HCT116 (cell line): Measurements from ENCODE around the gene MIR17HG. TPM values are rescaled to one million over a fixed set of nuclear protein-coding genes. Genes with fewer than 3 reads are reported as not detected.
A peak's percentile ranks its signal among the peaks of the same experiment; 100 is the strongest.

ENCODE experiments used
- ATAC-seq: fragments of 200-7000 bp; cut with Tn5 transposase; 2 replicates; pipeline ENCODE4 v1.9.1; 2020; ENCODE audit warnings: mild to moderate bottlenecking, moderate library complexity
- BruUV-seq: library from RNA; stranded (reverse); fragments of 400-500 nt; replicated peaks from 2 replicates; lab custom pipeline; 2021; lab: Mats Ljungman, UMichigan
- CTCF ChIA-PET: fragments of 300-600 bp; sonication (Branson Sonifier 250); formaldehyde crosslinking; loops from one replicate; lab custom pipeline; 2021; ENCODE audit warnings: antibody characterized with exemption; lab: Charles Lee
- POLR2A ChIA-PET: fragments of 300-600, 350-600 bp; sonication (Branson Sonifier 250); formaldehyde crosslinking; loops from one replicate; lab custom pipeline; 2021; ENCODE audit warnings: antibody characterized with exemption; lab: Charles Lee
- RAD21 ChIA-PET, 2 experiments: fragments of 300-600 bp; sonication (Branson Sonifier 250); formaldehyde crosslinking; loops; one replicate each; lab custom pipeline; 2023; ENCODE audit warnings: low total read pairs in 2 of 2; ENCODE audit not compliant: uncharacterized antibody in 2 of 2, unreplicated experiment in 2 of 2, low non-redundant PET in 1 of 2; lab: Charles Lee
- DNase-seq: peaks from one replicate; pipeline ENCODE4 v3.0.0-alpha.2; 2010; ENCODE audit warnings: low read depth, low spot score
- H2AFZ ChIP-seq: fragments of 200-600 bp; shearing (Covaris generic), sonication (generic); 2 replicates; pipeline ENCODE4 v1.6.1; 2017; ENCODE audit warnings: low read depth, mixed run types, mixed read lengths, antibody characterized with exemption, low read length; ENCODE audit not compliant: poor library complexity, severe bottlenecking
- H3K27ac ChIP-seq: 2 replicates; pipeline ENCODE4 v1.5.1; 2012; ENCODE audit warnings: low read depth, low read length
- H3K27me3 ChIP-seq: fragments of 200-600 bp; sonication (generic); 2 replicates; pipeline ENCODE4 v1.6.1; 2016; ENCODE audit warnings: mixed run types, low read length, mixed read lengths; ENCODE audit not compliant: insufficient read depth
- H3K36me3 ChIP-seq, 2 experiments: fragments of 200-500 bp in 1 of 2; fragments of 200-600 bp in 1 of 2; sonication (Bioruptor generic) in 1 of 2; sonication (generic) in 1 of 2; 2 replicates each; pipeline versions ENCODE4 v1.5.1 to v1.6.1; 2014 to 2016; ENCODE audit warnings: low read length in 2 of 2, inconsistent platforms in 1 of 2, mixed read lengths in 1 of 2, mixed run types in 1 of 2; ENCODE audit not compliant: insufficient read depth in 2 of 2, control insufficient read depth in 1 of 2
- H3K4me1 ChIP-seq, 2 experiments: fragments of 200-600 bp in 1 of 2; sonication (generic) in 1 of 2; 2 replicates each; pipeline versions ENCODE4 v1.5.1 to v1.6.1; 2012 to 2017; ENCODE audit warnings: low read length in 2 of 2, inconsistent platforms in 1 of 2, mild to moderate bottlenecking in 1 of 2, mixed read lengths in 1 of 2, mixed run types in 1 of 2, moderate library complexity in 1 of 2; ENCODE audit not compliant: insufficient read depth in 2 of 2, control insufficient read depth in 1 of 2
- H3K4me2 ChIP-seq: fragments of 200-600 bp; sonication (generic); 2 replicates; pipeline ENCODE4 v1.6.1; 2017; ENCODE audit warnings: mixed run types, low read length, mixed read lengths
- H3K4me3 ChIP-seq, 2 experiments: fragments of 200-600 bp in 1 of 2; sonication (generic) in 1 of 2; replicated peaks in 1 of 2; 2 replicates each; pipeline ENCODE4 v1.5.1; 2011 to 2016; ENCODE audit warnings: low read length in 2 of 2, control low read depth in 1 of 2, low read depth in 1 of 2, mild to moderate bottlenecking in 1 of 2, mixed read lengths in 1 of 2, mixed run types in 1 of 2
- H3K79me2 ChIP-seq: fragments of 200-600 bp; sonication (generic); 2 replicates; pipeline ENCODE4 v1.6.1; 2017; ENCODE audit warnings: mild to moderate bottlenecking, mixed run types, low read length, moderate library complexity, mixed read lengths; ENCODE audit not compliant: insufficient read depth
- H3K9ac ChIP-seq: fragments of 200-600 bp; sonication (generic); 2 replicates; pipeline ENCODE4 v1.6.1; 2016; ENCODE audit warnings: low read length, mixed read lengths
- H3K9me2 ChIP-seq: fragments of 200-600 bp; sonication (generic), shearing (Covaris generic); 2 replicates; pipeline ENCODE4 v1.6.1; 2017; ENCODE audit warnings: mixed run types, mild to moderate bottlenecking, moderate library complexity; ENCODE audit not compliant: insufficient read depth
- H3K9me3 ChIP-seq, 2 experiments: fragments of 200-500 bp in 1 of 2; fragments of 200-600 bp in 1 of 2; sonication (Bioruptor generic) in 1 of 2; sonication (generic) in 1 of 2; 2 replicates each; pipeline ENCODE4 v1.6.1; 2014 to 2017; ENCODE audit warnings: low read length in 2 of 2, mixed read lengths in 2 of 2, inconsistent platforms in 1 of 2, low read depth in 1 of 2, mild to moderate bottlenecking in 1 of 2, mixed run types in 1 of 2, moderate library complexity in 1 of 2; ENCODE audit not compliant: control insufficient read depth in 1 of 2, insufficient read depth in 1 of 2
- H4K20me1 ChIP-seq: fragments of 200-600 bp; sonication (generic), shearing (Covaris generic); 2 replicates; pipeline ENCODE4 v1.6.1; 2017; ENCODE audit warnings: mixed run types, mild to moderate bottlenecking, moderate library complexity; ENCODE audit not compliant: insufficient read depth
- ATF3 ChIP-seq: IDR thresholded peaks from 2 replicates; pipeline ENCODE4 v1.6.1; 2012
- CBX3 ChIP-seq: IDR thresholded peaks from 2 replicates; pipeline ENCODE4 v1.6.1; 2012; ENCODE audit warnings: low read depth
- CEBPB ChIP-seq: IDR thresholded peaks from 2 replicates; pipeline ENCODE4 v1.6.1; 2012; ENCODE audit warnings: low read depth
- EGR1 ChIP-seq: IDR thresholded peaks from 2 replicates; pipeline ENCODE4 v1.6.1; 2012; ENCODE audit warnings: low read depth
- EZH2phosphoT487 ChIP-seq: fragments of 200-600 bp; IDR thresholded peaks from 2 replicates; pipeline ENCODE4 v1.6.1; 2018; ENCODE audit warnings: antibody characterized with exemption, borderline replicate concordance
- FOSL1 ChIP-seq: IDR thresholded peaks from 2 replicates; pipeline ENCODE4 v1.6.1; 2012; ENCODE audit warnings: low read depth
- RAD21 ChIP-seq: IDR thresholded peaks from 2 replicates; pipeline ENCODE4 v1.6.1; 2012; ENCODE audit warnings: low read depth, mild to moderate bottlenecking
- TCF7L2 ChIP-seq: IDR thresholded peaks from 2 replicates; pipeline ENCODE4 v1.7.0; 2011; ENCODE audit warnings: borderline replicate concordance, inconsistent platforms; ENCODE audit not compliant: insufficient read depth, insufficient read length; ENCODE audit errors: extremely low read depth
- YY1 ChIP-seq: IDR thresholded peaks from 2 replicates; pipeline ENCODE4 v1.6.1; 2011; ENCODE audit warnings: low read length, low read depth, moderate library complexity, mild to moderate bottlenecking; ENCODE audit not compliant: insufficient replicate concordance; ENCODE audit errors: extremely low read depth
- intact Hi-C: fragments of 100-400 bp; cut with micrococcal nuclease; formaldehyde crosslinking; loops from 2 replicates; pipeline ENCODE4 v1.10.0; 2022
- total RNA-seq: library from RNA; stranded (reverse); gene quantifications from one replicate; pipeline ENCODE4 v1.2.1, GENCODE V29; 2021; ENCODE audit not compliant: unreplicated experiment
- TF ChIP-seq, protein P1 (sequence below): IDR thresholded peaks from 2 replicates; pipeline ENCODE4 v1.6.1; 2011; ENCODE audit warnings: mild to moderate bottlenecking, low read length, moderate library complexity; ENCODE audit not compliant: insufficient replicate concordance; ENCODE audit errors: extremely low read depth

Gene MIR17HG
- total RNA-seq, 1 experiment from 2014 or later: 10.3 TPM

DNA sequence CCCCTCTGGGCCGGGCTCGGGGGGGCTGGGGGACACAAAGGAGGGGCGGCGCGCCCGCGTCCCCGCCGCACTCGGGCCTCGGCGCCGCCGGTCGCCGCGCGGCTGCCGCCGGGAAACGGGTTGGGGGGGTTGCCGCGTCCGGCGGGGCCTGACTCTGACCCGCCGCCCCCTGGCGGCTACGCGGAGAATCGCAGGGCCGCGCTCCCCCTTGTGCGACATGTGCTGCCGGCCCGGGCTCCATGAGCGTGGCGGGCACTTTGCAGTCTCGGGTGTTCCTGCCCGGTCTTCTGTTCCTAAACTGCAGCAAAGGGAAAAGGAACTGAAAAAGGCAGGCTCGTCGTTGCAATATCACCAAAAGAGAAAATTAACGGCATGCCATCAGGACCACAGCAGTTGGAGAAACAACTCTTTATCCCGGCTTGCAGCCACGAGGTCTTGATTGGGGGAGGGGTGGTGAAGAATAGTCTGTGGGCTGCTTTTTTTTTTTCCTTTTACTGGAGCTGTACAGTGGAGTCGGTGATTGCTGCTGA is 1.5 kb downstream of the MIR17HG start (continued):
- TF ChIP-seq FOSL1: no peak
- TF ChIP-seq EZH2phosphoT487: no peak
- TF ChIP-seq EGR1: 0 out of 2 replicates have a peak, but pooled peaks have one; percentile 20
- TF ChIP-seq, all 23 proteins: peak for 6

DNA sequence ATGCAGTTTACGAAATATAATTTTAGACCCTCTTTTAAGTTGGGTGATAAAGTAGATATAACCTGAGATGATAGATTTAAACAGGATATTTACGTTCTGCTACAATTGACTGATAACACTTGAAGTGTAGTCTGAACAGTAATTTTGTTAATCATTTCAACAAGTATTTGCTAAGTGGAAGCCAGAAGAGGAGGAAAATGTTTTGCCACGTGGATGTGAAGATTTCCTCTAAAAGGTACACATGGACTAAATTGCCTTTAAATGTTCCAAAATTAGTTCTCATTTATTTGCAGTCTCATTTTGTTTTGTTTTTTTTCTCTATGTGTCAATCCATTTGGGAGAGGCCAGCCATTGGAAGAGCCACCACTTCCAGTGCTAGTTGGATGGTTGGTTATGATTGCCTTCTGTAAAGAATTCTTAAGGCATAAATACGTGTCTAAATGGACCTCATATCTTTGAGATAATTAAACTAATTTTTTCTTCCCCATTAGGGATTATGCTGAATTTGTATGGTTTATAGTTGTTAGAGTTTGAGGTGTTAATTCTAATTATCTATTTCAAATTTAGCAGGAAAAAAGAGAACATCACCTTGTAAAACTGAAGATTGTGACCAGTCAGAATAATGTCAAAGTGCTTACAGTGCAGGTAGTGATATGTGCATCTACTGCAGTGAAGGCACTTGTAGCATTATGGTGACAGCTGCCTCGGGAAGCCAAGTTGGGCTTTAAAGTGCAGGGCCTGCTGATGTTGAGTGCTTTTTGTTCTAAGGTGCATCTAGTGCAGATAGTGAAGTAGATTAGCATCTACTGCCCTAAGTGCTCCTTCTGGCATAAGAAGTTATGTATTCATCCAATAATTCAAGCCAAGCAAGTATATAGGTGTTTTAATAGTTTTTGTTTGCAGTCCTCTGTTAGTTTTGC is 2.8 kb downstream of the MIR17HG start:
- Histone ChIP-seq H3K27ac (peak overlapping the region; percentile 98; the same call in 1 of the 2 replicates), H3K4me1 (peaks cover 0 to 15% of the 10 kb centered on the region in 2 experiments; a peak in 2 of 4 replicates), H2AFZ (no peak overlapping the region), H3K36me3 (peaks cover 44 to 52% of the 10 kb centered on the region in 2 experiments), H3K9me2 (no peaks in the 10 kb centered on the region), H3K79me2 (peaks cover 44% of the 10 kb centered on the region), H4K20me1 (peaks cover 36% of the 10 kb centered on the region; the same call in 1 of the 2 replicates), H3K9me3 (no peaks in the 10 kb centered on the region), H3K4me2 (peak overlapping the region; percentile 76), H3K9ac (peak overlapping the region; percentile 75), H3K4me3 (peak overlapping the region; percentile 59 to 63), H3K27me3 (peaks cover 15% of the 10 kb centered on the region)
- no peak for ATAC-seq
- ChIA-PET POLR2A (no interaction called here), CTCF (interaction anchor here (1.2 kb wide), 1 partner anchor 37 kb away, joined by 4 read pairs; no protein-coding TSS in a partner anchor), RAD21 (no interaction called here)
- intact Hi-C loops: no loop called here
- no TSS peak for BruUV-seq
- no peak for DNase-seq
- TF ChIP-seq YY1 (no peak), RAD21 (no peak), CEBPB (no peak), ATF3 (no peak), TCF7L2 (no peak), EZH2phosphoT487 (no peak), FOSL1 (no peak), CBX3 (no peak)
- TF ChIP-seq, protein P1, sequence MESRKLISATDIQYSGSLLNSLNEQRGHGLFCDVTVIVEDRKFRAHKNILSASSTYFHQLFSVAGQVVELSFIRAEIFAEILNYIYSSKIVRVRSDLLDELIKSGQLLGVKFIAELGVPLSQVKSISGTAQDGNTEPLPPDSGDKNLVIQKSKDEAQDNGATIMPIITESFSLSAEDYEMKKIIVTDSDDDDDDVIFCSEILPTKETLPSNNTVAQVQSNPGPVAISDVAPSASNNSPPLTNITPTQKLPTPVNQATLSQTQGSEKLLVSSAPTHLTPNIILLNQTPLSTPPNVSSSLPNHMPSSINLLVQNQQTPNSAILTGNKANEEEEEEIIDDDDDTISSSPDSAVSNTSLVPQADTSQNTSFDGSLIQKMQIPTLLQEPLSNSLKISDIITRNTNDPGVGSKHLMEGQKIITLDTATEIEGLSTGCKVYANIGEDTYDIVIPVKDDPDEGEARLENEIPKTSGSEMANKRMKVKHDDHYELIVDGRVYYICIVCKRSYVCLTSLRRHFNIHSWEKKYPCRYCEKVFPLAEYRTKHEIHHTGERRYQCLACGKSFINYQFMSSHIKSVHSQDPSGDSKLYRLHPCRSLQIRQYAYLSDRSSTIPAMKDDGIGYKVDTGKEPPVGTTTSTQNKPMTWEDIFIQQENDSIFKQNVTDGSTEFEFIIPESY: no peak
